Smooth muscle cell (in vitro differentiated cells): Measurements from ENCODE around the gene LAMA5. TPM values are rescaled to one million over a fixed set of nuclear protein-coding genes. Genes with fewer than 3 reads are reported as not detected.

Experiments used
- DNase-seq: peaks from one replicate; lab custom pipeline; 2025; ENCODE audit not compliant: unreplicated experiment; lab: John Stamatoyannopoulos, UW
- H2AFZ ChIP-seq: fragments of 200-600 bp; sonication (generic); 2 replicates; pipeline ENCODE4 v1.6.0; 2016; ENCODE audit warnings: antibody characterized with exemption, low read depth, mild to moderate bottlenecking
- H3F3A ChIP-seq: fragments of 200-600 bp; sonication (generic); 2 replicates; pipeline ENCODE4 v1.6.0; 2017; ENCODE audit warnings: antibody characterized with exemption, low read depth
- H3K27ac ChIP-seq: fragments of 200-600 bp; sonication (generic); 2 replicates; pipeline ENCODE4 v1.5.1; 2016; ENCODE audit warnings: low read depth, mild to moderate bottlenecking
- H3K27me3 ChIP-seq: fragments of 200-600 bp; sonication (generic); 2 replicates; pipeline ENCODE4 v1.6.1; 2016; ENCODE audit warnings: low read depth, mild to moderate bottlenecking
- H3K36me3 ChIP-seq: fragments of 200-600 bp; sonication (generic); 2 replicates; pipeline ENCODE4 v1.5.1; 2016; ENCODE audit warnings: low read depth
- H3K4me1 ChIP-seq: fragments of 200-600 bp; sonication (generic); 2 replicates; pipeline ENCODE4 v1.5.1; 2016; ENCODE audit warnings: low read depth
- H3K4me2 ChIP-seq: fragments of 200-600 bp; sonication (generic); 2 replicates; pipeline ENCODE4 v1.6.0; 2016; ENCODE audit warnings: mild to moderate bottlenecking
- H3K4me3 ChIP-seq: fragments of 200-600 bp; sonication (generic); 2 replicates; pipeline ENCODE4 v1.5.1; 2016; ENCODE audit warnings: mild to moderate bottlenecking
- H3K79me2 ChIP-seq: fragments of 200-600 bp; sonication (generic); 2 replicates; pipeline ENCODE4 v1.6.0; 2016; ENCODE audit warnings: low read depth, mild to moderate bottlenecking
- H3K9ac ChIP-seq: fragments of 200-600 bp; sonication (generic); 2 replicates; pipeline ENCODE4 v1.6.0; 2016; ENCODE audit warnings: low read depth
- H3K9me3 ChIP-seq: fragments of 200-600 bp; sonication (generic); replicated peaks from 2 replicates; pipeline ENCODE4 v1.5.1; 2016; ENCODE audit warnings: low read depth
- H4K20me1 ChIP-seq: fragments of 200-600 bp; sonication (generic); 2 replicates; pipeline ENCODE4 v1.6.0; 2016; ENCODE audit warnings: low read depth
- CTCF ChIP-seq: fragments of 200-600 bp; sonication (generic); IDR thresholded peaks from 2 replicates; pipeline ENCODE4 v1.5.1; 2017; ENCODE audit warnings: borderline replicate concordance, mild to moderate bottlenecking, antibody characterized with exemption; ENCODE audit not compliant: insufficient read depth, poor library complexity, severe bottlenecking
- WGBS: methylation state at CpG from one replicate; pipeline ENCODE4 v1.1.7; 2016; ENCODE audit warnings: low lambda C conversion rate; 5-methylcytosine and 5-hydroxymethylcytosine counted together
- polyA plus RNA-seq: library from polyadenylated mRNA; unstranded; fragments of >200 nt; fragmentation: Nextera tagmentation; extraction: Ambion mirVana; gene quantifications from 2 replicates; pipeline ENCODE4 v1.2.1, GENCODE V29; 2016
- total RNA-seq: library from RNA; depleted of rRNA; stranded (reverse); fragments of >200 nt; gene quantifications from 2 replicates; pipeline ENCODE4 v1.2.3, GENCODE V29; 2014

The LAMA5 gene
- total and polyA plus RNA-seq, 2 experiments from 2014 or later: 27.5 to 27.6 TPM

GRCh38 chr20:62291251-62292066 is 75.7 kb downstream of the LAMA5 start:
- Histone ChIP-seq H3K4me2 (no peak overlapping the region), H2AFZ (no peak overlapping the region), H3K4me3 (no peak overlapping the region), H3F3A (no peaks in the 10 kb centered on the region), H4K20me1 (peaks cover 9% of the 10 kb centered on the region), H3K79me2 (no peaks in the 10 kb centered on the region), H3K9me3 (no peaks in the 10 kb centered on the region), H3K36me3 (no peaks in the 10 kb centered on the region), H3K4me1 (no peaks in the 10 kb centered on the region), H3K27ac (no peak overlapping the region), H3K27me3 (no peaks in the 10 kb centered on the region), H3K9ac (no peak overlapping the region)
- WGBS: 97% methylated on average over 23 of the region's 29 CpGs
- no peak for DNase-seq
- TF ChIP-seq CTCF: no peak

GRCh38 chr20:62289898-62290297 is 77.2 kb downstream of the LAMA5 start:
- no peak overlapping the region for H3K4me2 ChIP-seq
- TF ChIP-seq CTCF: no peak
- no peaks in the 10 kb centered on the region for H3F3A ChIP-seq
- H3K36me3 ChIP-seq: no peaks in the 10 kb centered on the region
- 97% methylated on average over 8 of the region's 8 CpGs for WGBS
- no peaks in the 10 kb centered on the region for H3K4me1 ChIP-seq
- no peaks in the 10 kb centered on the region for H3K79me2 ChIP-seq
- H3K9me3 ChIP-seq: no peaks in the 10 kb centered on the region
- no peak overlapping the region for H3K4me3 ChIP-seq
- peaks cover 9% of the 10 kb centered on the region for H4K20me1 ChIP-seq
- H3K27ac ChIP-seq: no peak overlapping the region
- no peak overlapping the region for H2AFZ ChIP-seq
- no peak for DNase-seq
- H3K27me3 ChIP-seq: no peaks in the 10 kb centered on the region
- no peak overlapping the region for H3K9ac ChIP-seq

GRCh38 chr20:62289131-62289530 is 78.0 kb downstream of the LAMA5 start:
- Histone ChIP-seq H3K9ac (no peak overlapping the region), H3K27ac (no peak overlapping the region), H3K36me3 (no peaks in the 10 kb centered on the region), H2AFZ (no peak overlapping the region), H4K20me1 (peaks cover 9% of the 10 kb centered on the region), H3K4me2 (no peak overlapping the region), H3K4me1 (no peaks in the 10 kb centered on the region), H3K4me3 (no peak overlapping the region), H3F3A (no peaks in the 10 kb centered on the region), H3K9me3 (no peaks in the 10 kb centered on the region), H3K79me2 (no peaks in the 10 kb centered on the region), H3K27me3 (no peaks in the 10 kb centered on the region)
- WGBS: 95% methylated on average over 13 of the region's 14 CpGs
- DNase-seq: no peak
- TF ChIP-seq CTCF: no peak
